HG02571 (cell line): ENCODE measurements around the gene ABHD3.
"Not testable (repeated sequence)": the region's sequence is repeated elsewhere in the genome, so short reads cannot be mapped to it uniquely, and the experiment has no call there.

Experiments
- ATAC-seq: cut with Tn5 transposase; IDR thresholded peaks from one replicate; pipeline ENCODE4 v1.9.1; 2021; ENCODE audit warnings: mild to moderate bottlenecking, moderate library complexity; ENCODE audit not compliant: unreplicated experiment

Gene ABHD3

DNA sequence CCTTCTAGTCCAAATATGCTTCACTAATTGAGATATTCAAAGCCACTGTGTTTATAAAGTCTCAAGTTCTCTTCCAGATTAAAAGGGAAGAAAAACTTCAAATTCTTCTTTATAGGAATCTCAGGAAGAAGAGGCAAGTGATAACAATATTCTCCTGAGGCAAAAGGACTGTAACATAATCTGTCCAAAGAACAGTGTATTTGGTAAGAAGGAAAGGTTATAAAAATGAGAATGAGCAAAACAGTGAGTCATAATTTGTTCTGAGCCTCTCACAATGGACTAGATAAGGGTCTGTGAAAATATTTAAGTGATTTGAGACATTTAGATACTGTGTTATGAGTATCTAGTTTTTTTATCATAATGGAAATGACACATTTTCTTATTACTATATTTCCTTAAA is 48.2 kb downstream of the ABHD3 start:
- no peak for ATAC-seq

DNA sequence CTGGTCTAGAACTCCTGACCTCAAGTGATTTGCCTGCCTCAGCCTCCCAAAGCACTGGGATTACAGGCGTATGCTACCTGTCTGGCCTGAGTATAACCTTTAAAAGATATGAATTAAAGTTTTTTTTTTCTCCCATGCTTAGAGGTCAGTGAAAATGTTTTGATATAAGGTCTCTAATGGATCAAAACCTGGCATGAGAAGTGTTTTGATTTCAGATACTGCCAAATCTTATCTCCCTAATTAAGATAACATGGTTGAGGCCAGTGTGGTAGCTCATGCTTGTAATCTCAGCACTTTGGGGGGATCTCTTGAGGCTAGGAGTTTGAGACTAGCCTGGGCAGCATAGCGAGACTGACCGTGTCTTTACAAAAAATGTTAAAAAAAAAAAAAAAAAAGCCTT is 51.2 kb downstream of the ABHD3 start:
- no peak for ATAC-seq

DNA sequence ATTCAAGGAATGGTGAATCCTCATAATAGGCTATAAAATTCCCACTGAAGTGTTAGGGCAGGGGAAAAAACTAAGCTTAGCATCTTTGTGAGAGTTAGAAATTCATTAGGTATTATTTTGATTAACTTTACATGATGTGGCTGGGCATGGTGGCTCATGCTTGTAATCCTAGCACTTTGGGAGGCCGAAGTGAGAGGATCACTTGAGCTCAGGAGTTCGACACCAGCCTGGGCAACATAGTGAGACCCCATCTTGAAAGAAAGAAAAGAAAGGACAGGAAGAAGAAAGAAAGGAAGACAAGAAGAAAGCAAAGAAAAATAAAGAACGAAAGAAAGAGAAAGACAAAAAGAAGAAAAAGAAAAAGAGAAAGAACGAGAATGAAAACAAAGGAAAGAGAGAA is 52.5 kb downstream of the ABHD3 start:
- ATAC-seq: no peak

DNA sequence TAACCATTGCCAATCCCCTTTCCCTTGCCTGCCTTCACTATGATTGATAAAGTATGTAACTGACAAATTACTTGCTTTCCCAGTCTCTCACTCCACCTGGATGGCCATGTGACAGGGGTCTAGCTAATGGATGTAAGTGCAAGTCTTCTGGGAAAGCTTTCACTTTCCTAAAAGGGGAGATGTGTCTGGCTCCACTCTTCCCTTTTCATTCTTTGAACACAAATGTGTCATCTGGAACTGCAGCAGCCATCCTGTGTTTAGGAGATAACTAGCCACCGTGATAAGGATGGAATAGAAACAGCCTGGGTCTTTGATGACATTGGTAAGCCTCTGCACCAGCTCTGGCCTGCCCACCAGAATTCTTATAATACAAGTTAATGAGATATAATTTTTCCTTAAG is 54.3 kb downstream of the ABHD3 start:
- ATAC-seq: no peak

DNA sequence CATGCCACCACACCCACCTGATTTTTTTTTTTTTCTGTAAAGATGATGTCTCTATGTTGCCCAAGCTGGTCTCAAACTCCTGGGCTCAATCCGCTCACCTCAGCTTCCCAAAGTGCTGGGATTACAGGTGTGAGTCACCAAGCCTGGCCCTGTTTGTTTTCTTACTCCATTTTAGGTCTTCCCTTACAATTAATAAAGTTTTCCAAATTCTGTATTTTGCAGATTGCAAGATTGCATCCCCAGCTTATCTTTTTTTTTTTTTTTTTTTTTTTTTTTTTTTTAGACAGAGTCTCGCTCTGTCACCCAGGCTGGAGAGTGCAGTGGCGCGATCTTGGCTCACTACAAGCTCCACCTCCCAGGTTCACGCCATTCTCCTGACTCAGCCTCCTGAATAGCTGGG is 64.2 kb downstream of the ABHD3 start:
- not testable (repeated sequence) for ATAC-seq

DNA sequence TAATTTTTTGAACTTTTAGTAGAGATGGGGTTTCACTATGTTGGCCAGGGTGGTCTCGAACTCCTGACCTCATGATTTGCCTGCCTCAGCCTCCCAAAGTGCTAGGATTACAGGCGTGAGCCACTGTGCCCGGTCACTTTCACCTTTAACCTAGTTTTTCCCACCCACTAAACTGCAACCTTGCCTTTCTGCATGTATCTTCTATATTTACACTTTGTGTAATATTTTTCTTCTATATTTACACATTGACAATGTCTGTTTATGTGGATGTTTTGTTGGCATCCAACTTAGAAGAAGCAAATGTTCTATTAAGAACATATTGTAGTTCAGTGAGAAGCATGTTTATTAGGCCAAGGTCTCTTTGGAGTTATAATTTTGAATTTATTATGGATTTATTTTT is 65.8 kb downstream of the ABHD3 start:
- ATAC-seq: no peak

DNA sequence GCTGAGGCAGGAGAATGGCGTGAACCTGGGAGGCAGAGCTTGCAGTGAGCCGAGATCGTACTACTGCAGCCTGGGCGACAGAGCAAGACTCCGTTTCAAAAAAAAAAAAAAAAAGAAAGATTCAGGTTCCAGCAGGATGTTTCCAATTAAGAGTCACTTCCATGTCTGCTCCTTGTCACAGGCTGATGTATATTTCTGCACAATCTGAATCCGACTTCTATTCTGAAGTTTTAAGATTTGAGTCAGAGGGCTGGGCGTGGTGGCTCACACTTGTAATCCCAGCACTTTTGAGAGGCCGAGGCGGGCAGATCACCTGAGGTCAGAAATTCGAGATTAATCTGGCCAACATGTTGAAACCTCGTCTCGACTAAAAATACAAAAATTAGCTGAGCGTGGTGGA is 67.8 kb downstream of the ABHD3 start:
- ATAC-seq: no peak

DNA sequence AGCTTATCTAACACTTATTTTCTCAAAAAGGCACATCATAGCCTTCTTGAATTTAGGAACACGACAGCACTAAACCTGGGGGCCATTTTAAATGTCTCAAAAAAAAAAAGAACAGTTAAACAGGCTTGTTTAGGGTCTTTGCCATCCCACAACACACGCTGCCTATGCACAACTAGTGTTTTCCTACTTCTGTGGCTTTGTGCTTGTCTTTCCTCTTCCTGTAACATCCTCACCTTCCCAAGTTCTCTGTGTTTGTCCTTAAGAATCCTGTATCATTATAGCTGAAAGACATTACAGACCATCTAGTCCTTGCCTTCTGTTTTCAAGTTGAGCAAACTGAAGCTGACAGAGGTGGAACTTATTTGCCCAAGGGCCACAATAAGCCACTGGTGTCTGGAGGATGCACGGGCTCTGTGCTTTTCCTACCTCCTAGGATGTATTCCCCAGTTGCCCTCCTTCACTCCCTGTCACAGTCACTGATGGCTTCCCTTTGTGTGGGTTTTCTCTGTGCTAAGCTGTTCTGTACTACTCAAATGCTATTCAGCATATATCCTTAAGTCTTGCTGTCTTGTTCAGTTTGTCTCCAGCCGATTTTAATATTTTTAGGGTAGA is 69.9 kb downstream of the ABHD3 start:
- no peak for ATAC-seq

DNA sequence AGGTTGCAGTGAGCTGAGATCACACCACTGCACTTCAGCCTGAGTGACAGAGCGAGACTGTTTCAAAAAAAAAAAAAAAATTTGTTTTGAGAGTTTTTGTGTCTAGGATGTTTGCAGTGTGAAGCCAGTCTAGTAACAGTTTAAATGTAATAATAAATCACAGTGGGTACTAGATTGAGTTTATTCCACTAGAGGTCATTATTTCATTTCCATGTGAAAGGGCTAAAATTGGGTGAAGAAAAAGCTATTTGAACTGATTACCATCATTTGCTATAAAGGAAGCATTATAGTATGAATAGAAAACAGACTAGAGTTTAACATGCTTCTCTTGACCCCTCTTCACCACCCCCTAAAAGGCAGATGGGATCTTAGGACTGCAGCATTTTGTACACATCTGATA is 72.2 kb downstream of the ABHD3 start:
- no peak for ATAC-seq

DNA sequence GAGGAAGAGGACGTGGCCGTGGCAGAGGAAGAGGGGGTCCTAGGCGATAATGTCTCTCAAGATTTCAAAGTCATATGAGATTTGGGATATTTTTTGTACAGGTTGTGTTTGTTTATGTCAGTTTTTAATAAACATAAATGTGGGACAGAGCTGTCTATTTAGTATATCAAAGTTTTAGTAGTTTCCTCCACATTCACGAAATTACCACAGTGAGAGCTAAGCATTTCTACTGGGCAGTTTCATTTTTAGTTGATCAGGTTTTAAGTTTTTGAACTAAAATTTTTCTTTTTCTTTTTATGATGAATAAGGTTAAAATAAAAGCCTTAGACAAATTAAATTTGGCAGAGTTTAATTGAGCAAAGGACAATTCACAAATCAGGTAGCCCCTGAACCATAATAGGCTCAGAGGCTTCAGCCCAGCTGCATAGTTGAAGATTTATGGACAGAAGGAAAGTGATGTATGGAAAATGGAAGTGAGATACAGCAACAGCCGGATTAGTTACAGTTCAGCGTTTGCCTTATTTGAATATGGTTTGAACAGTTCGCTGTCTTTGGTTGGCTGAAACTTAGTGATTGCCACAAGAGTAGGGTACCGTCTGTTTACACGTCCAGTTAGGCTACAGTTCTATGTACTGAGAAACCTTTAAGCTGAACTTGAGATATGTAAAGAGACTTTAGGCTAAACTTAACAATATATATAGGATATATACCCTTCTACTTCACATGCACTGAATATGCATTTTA is 75.3 kb downstream of the ABHD3 start:
- peak; percentile 98 for ATAC-seq

DNA sequence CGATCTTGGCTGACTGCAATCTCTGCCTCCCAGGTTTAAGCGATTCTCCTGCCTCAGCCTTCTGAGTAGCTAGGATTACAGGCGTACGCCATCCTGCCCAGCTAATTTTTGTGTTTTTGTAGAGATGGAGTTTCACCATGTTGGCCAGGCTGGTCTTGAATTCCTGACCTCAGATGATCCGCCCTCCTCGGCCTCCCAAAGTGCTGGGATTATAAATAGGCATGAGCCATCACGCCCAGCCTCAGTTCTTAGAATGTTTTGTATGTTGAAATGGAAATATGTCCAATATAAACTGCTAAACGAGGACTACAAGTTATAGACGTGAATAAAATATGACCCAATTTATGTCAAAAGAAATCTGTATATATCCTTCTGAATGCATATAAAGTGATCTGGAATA is 82.9 kb downstream of the ABHD3 start:
- not testable (repeated sequence) for ATAC-seq

DNA sequence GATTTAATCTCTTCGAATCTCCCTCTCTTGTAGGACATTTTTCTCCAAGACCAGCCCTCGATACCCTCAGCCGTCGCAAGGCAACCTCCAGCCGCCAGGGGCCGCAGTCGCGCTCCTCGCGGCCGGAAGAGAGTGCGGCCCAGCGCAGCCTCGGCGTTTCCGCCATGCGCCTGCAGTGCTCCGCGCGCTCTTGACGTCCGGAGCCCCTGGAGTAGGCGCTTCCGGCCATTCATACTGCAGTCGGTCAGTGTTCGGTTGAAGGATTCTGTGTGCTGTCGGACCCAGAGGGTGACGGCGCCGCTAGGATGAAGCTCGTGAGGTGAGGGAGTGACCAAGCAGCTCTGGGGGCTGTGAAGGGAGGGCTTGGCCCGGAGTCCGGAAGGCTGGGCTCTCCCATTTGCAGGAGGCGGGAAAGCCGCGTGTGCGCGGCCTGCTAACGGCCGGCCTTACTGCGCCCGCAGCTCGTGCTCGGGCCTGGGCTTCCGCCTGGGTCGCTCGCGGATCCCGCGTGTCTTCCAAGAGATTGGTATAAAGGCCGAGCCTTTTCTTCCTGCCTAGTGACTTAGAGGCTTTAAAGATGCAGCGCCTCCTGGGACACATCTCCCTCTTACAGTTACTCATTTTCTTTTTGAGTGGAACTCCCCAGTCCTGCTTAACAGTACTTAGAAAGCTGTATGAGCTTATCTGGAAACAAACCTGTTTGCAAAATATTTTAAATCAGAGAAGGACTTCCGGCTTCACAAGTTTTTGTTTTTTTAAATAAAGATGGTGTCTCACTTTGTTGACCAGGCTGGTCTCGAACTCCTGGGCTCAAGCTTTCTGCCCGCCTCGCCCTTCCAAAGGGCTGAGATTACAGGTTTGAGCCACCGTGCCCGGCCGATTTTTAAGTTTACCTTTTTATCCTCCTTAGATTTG is 92.2 kb downstream of the ABHD3 start, which contains the start of gene SNRPD1:
SNRPD1 (plus strand) TSS at position 190 of the 915 bp plus-strand sequence; CDS start at position 306, 116 bp downstream.
- ATAC-seq: peak; percentile 97

DNA sequence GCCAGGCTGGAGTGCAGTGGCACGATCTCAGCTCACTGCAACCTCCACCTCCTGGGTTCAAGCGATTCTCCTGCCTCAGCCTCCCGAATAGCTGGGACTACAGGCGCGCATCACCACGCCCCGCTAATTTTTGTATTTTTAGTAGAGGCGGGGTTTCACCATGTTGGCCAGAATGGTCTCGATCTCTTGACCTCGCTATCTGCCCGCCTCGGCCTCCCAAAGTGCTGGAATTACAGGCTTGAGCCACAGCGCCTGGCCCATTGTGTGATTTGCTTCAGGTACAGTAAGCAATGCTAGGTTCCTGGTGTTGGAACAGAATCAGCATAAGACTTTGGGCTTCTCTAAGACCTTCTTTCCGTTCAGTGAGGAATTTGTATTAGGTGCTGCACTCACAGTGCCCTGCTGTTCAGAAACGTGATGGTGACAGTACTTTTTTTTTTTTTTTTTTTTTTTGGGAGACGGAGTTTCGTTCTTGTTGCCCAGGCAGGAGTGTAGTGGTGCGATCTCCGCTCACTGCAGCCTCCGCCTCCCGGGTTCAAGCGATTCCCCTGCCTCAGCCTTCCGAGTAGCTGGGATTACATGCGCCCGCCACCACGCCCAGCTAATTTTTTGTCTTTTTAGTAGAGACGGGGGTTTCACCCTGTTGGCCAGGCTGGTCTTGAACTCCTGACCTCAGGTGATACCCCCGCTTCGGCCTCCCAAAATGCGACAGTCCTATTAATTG is 93.0 kb downstream of the ABHD3 start:
- not testable (repeated sequence) for ATAC-seq

DNA sequence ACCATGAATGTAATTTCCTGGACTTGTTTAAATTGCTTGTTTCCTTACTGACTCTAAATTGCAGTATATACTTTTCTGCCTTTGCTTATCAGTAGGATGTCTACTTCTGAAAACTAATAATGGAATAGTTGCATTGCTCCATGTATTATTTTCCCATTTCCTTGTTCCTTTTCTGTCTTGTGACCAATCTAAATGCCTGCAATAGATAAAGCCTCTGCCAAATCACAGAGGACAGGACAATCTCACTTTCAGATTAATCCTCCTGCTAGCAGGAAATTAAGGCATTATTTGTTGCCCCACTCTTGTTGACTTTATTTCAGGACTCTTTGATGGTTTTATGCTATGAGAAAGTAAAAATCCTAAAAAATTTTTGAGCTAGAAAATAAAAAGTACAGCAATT is 99.4 kb downstream of the ABHD3 start:
- no peak for ATAC-seq

DNA sequence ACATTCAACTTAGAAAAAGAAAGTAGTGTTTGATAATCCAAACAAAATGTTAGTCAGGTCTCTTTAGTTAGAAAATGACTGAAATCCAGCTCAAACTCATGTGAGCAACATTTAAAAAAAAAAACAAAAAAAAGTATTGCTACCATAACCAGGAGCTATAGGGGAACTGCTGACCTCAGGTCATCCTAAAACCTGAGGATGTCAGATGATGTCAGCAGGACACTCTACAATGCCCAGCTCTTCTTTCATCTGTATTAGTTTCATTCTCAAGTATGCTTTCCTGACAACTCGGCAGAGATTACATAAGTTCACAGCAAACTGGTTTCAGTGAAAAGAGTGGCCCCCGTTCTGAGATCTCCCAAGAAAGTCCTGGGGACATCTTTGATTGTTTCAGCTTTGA is 99.9 kb downstream of the ABHD3 start:
- no peak for ATAC-seq

DNA sequence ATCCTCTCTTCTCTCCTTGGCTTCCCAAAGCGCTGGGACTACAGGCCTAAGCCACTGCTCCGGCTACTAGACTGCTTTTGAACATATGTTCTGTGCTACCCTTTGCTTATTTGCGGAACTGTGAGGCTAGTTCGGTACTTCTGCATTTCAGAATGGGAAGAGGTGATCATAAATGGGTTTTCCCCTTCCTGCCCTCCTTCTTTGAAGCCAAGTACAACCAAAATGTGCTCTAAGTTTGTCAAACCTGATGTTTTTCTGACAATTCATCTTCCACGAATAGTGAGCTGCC is 102.3 kb downstream of the ABHD3 start:
- no peak for ATAC-seq
